HUDEP-2 (cell line): Measurements from ENCODE around the gene PDSS1.

Experiments
- DNase-seq, 76 experiments: peaks; one replicate each; lab custom pipeline; 2025; ENCODE audit not compliant: unreplicated experiment in 76 of 76; lab: John Stamatoyannopoulos, UW

PDSS1 gene

GRCh38 chr10:26792758-26793495, 95.4 kb downstream of the PDSS1 start:
- DNase-seq, result no peak
